GM18858 (cell line): ENCODE results near the gene EGFL8.
"Not testable (repeated sequence)": the region's sequence is repeated elsewhere in the genome, so short reads cannot be mapped to it uniquely, and the experiment has no call there.

ENCODE experiments used
- ATAC-seq: cut with Tn5 transposase; IDR thresholded peaks from one replicate; pipeline ENCODE4 v1.9.1; 2021; ENCODE audit not compliant: unreplicated experiment

The EGFL8 gene

GRCh38 chr6:32182555-32182981, 18.2 kb downstream of the EGFL8 start:
- ATAC-seq: no peak

GRCh38 chr6:32183030-32183429, 18.6 kb downstream of the EGFL8 start:
- no peak for ATAC-seq

- ATAC-seq: no peak
Measured at GRCh38 chr6:32183483-32184083, 19.2 kb downstream of the EGFL8 start.

- no peak for ATAC-seq
Measured at GRCh38 chr6:32184084-32184640, 19.8 kb downstream of the EGFL8 start, which contains the start of gene AGER. TSS of gene AGER (minus strand) at chr6:32184253. CDS start at chr6:32184222, 31 bp downstream.

- not testable (repeated sequence) for ATAC-seq
Measured at GRCh38 chr6:32185681-32186131, 21.3 kb downstream of the EGFL8 start.

GRCh38 chr6:32186151-32186840, 21.9 kb downstream of the EGFL8 start:
- ATAC-seq: not testable (repeated sequence)

GRCh38 chr6:32187009-32187709, 22.8 kb downstream of the EGFL8 start:
- no peak for ATAC-seq

- not testable (repeated sequence) for ATAC-seq
Measured at GRCh38 chr6:32187725-32188380, 23.5 kb downstream of the EGFL8 start.

- no peak for ATAC-seq
Measured at GRCh38 chr6:32188381-32189068, 24.1 kb downstream of the EGFL8 start.

- no peak for ATAC-seq
Measured at GRCh38 chr6:32189069-32189741, 24.8 kb downstream of the EGFL8 start.

- no peak for ATAC-seq
Measured at GRCh38 chr6:32189742-32190053, 25.3 kb downstream of the EGFL8 start.

- ATAC-seq: no peak
Measured at GRCh38 chr6:32190054-32190851, 25.9 kb downstream of the EGFL8 start, which contains the start of gene PBX2. TSS of gene PBX2 (minus strand) at chr6:32190202. CDS start at chr6:32189915, 287 bp downstream.

GRCh38 chr6:32190911-32191677, 26.7 kb downstream of the EGFL8 start:
- no peak for ATAC-seq

GRCh38 chr6:32191696-32192607, 27.6 kb downstream of the EGFL8 start:
- ATAC-seq: no peak

GRCh38 chr6:32192608-32193039, 28.2 kb downstream of the EGFL8 start, which contains the start of gene GPSM3:
TSS of gene GPSM3 (minus strand) at chr6:32192643. CDS start at chr6:32192513, 130 bp downstream.
- no peak for ATAC-seq

- not testable (repeated sequence) for ATAC-seq
Measured at GRCh38 chr6:32193096-32193495, 28.7 kb downstream of the EGFL8 start.

- no peak for ATAC-seq
Measured at GRCh38 chr6:32194388-32194787, 30.0 kb downstream of the EGFL8 start.
